ENCODE results near the gene PLPPR3. TPM values are rescaled to one million over a fixed set of nuclear protein-coding genes. Genes with fewer than 3 reads are reported as not detected.
"Not testable (repeated sequence)": the region's sequence is repeated elsewhere in the genome, so short reads cannot be mapped to it uniquely, and the experiment has no call there.

PLPPR3 gene
- total RNA-seq, 1 experiment from 2014 or later, result 1.4 TPM

DNA sequence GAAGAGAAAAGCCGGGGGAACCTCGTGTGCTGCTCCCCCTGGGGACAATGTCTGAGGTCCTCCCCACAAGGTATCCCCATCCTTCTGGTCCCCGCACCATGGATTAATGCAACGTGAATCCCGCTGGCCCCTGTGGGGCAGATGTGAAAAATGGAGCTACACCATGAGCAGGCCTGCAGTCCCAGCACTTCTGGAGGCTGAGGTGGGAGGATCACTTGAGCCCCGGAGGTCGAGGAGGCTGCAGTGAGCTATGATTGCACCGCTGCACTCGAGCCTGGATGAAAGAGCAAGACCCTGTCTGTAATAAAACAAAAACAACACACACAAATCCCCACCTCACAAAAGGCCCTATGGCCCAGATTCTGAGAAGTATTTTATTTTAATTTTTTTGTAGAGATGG, 36.5 kb upstream of the PLPPR3 start:
- in situ Hi-C loops (cut with HindIII; ENCODE audit: low pct_unique_long_range_greater_than_20kb, low sequenced_read_pairs), result no loop called here
- no peak for DNase-seq (ENCODE audit: low read depth, low spot score)

DNA sequence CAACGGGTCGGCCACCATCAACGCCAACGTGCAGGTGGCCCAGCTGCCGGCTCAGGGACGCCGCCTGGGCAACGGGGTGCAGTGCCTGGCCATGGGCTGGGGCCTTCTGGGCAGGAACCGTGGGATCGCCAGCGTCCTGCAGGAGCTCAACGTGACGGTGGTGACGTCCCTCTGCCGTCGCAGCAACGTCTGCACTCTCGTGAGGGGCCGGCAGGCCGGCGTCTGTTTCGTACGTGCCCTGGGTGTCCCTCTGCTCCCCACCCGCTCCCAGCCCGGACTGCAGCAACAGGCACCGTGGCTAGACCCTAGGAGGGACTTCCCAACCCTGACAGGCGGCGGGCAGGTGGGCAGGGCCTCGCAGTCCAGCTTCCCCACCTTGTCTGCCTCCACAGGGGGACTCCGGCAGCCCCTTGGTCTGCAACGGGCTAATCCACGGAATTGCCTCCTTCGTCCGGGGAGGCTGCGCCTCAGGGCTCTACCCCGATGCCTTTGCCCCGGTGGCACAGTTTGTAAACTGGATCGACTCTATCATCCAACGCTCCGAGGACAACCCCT, 33.9 kb upstream of the PLPPR3 start:
- no peak for DNase-seq (ENCODE audit: low read depth, low spot score)
- in situ Hi-C loops (cut with HindIII; ENCODE audit: low pct_unique_long_range_greater_than_20kb, low sequenced_read_pairs), result no loop called here

DNA sequence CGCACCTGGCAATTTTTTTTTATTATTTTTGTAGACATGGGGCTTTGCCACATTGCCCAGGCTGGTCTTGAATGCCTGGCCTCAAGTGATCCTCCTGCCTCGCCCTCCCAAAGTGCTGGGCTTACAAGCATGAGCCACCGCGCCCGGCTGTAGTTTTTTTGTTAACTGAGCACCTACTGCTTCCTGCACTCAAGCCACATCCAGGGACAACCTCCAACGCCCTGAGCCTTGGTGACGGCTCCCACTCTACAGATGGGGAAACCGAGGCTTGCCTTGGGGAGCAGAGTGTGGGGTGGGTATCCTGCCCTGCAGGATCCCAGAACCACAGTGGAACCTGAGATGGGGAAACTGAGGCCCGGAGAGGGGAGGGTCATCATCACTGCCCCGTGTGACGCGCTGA, 33.4 kb upstream of the PLPPR3 start:
- DNase-seq (ENCODE audit: low read depth, low spot score), result no peak
- in situ Hi-C loops (cut with HindIII; ENCODE audit: low pct_unique_long_range_greater_than_20kb, low sequenced_read_pairs), result no loop called here

DNA sequence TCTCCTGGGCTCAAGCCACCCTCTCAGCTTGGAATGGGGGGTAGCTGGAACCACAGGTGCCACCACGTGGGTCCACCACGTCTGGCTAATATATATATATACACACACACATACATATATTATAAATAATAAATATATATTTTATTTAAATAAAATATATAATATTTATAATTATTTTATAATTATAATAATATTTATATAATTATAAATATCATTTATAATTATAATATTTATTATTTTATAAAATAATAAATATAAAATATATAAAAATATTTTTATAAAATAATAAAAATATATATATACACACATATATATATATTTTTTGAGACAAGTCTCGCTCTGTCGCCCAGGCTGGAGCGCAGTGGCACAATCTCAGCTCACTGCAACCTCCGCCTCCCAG, 32.8 kb upstream of the PLPPR3 start:
- in situ Hi-C loops (cut with HindIII; ENCODE audit: low pct_unique_long_range_greater_than_20kb, low sequenced_read_pairs), result no loop called here
- no peak for DNase-seq (ENCODE audit: low read depth, low spot score)

DNA sequence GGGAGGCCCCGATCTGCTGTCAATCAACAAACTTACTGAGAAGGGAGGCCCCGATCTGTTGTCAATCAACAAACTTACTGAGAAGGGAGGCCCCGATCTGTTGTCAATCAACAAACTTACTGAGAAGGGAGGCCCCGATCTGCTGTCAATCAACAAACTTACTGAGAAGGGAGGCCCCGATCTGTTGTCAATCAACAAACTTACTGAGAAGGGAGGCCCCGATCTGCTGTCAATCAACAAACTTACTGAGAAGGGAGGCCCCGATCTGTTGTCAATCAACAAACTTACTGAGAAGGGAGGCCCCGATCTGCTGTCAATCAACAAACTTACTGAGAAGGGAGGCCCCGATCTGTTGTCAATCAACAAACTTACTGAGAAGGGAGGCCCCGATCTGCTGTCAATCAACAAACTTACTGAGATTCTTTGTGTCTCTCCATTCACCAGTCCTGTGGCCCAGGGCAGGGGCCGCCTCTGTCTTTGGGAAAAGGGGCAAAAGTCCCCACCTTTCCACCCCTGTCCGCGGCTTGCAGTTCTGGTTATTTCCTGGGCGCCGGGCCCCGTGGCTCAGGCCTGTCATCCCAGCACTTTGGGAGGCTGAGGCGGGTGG, 32.0 kb upstream of the PLPPR3 start:
- in situ Hi-C loops (cut with HindIII; ENCODE audit: low pct_unique_long_range_greater_than_20kb, low sequenced_read_pairs); DNase-seq (ENCODE audit: low read depth, low spot score): not testable (repeated sequence)

DNA sequence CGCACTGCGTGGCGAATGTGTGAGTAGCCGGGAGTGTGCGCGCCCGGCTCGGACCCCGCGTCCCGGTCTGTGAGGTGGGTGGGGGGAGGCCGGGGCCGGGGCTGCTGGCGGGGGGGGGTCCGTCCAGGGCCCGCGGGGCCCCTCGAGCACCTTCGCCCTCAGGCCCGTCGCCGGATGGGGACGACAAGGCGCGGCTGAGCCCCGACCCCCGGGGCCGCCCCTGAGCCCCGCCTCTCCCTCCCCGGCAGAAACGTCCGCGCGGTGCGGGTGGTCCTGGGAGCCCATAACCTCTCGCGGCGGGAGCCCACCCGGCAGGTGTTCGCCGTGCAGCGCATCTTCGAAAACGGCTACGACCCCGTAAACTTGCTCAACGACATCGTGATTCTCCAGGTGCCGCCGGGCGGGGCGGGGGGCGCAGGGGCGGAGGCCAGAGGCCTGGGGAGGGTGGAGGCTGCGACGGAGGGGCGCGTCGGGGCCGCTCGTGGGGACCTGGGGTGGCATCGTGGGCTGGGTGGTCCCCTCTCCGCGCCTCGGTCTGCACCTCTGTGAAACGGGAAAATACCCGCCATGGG, 31.3 kb upstream of the PLPPR3 start:
- in situ Hi-C loops (cut with HindIII; ENCODE audit: low pct_unique_long_range_greater_than_20kb, low sequenced_read_pairs), result no loop called here
- no peak for DNase-seq (ENCODE audit: low read depth, low spot score)

DNA sequence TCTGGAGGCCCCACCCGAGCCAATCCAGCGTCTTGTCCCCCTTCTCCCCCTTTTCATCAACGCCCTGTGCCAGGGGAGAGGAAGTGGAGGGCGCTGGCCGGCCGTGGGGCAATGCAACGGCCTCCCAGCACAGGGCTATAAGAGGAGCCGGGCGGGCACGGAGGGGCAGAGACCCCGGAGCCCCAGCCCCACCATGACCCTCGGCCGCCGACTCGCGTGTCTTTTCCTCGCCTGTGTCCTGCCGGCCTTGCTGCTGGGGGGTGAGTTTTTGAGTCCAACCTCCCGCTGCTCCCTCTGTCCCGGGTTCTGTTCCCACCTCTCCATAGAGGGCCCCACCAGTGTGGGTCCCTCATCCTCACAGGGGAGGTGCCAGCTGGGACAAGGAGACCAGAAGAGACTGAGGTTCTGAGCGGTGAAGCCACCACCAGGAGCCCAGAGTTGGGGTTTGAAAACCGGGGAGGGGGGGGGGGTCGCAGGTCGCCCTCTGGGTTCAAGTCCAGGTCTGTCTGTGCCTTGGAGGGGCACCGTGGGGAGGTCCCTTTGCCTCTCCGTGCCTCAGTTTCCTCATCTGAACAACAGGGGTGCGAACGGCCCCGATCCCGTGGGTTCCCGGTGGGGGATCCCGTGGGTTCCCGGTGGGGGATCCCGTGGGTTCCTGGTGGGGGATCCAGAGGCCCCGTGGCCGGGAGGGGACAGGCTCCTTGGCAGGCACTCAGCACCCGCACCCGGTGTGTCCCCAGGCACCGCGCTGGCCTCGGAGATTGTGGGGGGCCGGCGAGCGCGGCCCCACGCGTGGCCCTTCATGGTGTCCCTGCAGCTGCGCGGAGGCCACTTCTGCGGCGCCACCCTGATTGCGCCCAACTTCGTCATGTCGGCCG, 30.6 kb upstream of the PLPPR3 start, which contains the start of gene ELANE:
ELANE (plus strand) TSS at position 168 of the 878 bp plus-strand sequence; CDS start at position 194, 26 bp downstream.
- DNase-seq (ENCODE audit: low read depth, low spot score), result no peak
- in situ Hi-C loops (cut with HindIII; ENCODE audit: low pct_unique_long_range_greater_than_20kb, low sequenced_read_pairs), result no loop called here

DNA sequence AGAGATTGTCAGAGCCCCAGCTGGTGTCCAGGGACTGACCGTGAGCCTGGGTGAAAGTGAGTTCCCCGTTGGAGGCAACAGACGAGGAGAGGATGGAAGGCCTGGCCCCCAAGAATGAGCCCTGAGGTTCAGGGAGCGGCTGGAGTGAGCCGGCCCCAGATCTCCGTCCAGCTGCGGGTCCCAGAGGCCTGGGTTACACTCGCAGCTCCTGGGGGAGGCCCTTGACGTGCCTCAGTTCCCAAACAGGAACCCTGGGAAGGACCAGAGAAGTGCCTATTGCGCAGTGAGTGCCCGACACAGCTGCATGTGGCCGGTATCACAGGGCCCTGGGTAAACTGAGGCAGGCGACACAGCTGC, 29.2 kb upstream of the PLPPR3 start:
- no peak for DNase-seq (ENCODE audit: low read depth, low spot score)
- in situ Hi-C loops (cut with HindIII; ENCODE audit: low pct_unique_long_range_greater_than_20kb, low sequenced_read_pairs), result no loop called here

DNA sequence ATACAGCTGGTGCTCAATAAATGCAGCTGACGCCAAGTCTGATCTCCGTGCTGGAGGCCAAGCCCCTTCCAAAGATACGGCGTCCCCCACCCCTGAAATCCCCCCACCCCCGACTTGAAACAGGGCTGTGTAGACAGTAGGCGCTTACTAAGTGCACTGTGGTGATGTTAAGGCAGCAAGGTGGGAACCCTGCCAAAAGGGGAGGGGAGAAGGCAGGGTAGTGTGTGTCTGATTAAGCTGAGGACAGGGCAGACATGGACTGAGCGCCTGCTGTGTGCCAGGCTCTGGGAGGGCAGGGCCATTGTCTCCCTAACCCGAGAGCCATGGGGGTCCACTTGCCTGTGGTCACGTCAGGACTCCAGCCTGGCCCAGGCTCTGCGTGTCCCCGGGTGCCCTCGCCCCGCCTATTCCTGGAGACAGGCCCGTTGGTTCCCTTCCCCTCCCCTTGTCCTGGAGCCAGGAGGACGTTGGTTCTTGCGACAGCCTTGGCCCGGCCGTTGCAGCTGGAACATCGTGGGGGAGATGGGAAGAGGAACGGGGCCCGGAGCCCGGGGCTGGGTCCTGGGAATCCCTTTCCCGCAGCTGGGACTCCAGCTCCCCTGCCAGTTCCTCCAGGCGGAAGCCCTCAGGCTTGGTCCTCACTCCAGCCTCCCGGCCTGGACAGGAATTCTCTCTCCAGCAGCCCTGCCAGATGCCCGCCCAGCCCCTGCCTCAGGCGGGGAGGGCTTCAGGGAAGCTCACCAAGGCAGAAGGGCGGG, 28.6 kb upstream of the PLPPR3 start:
- in situ Hi-C loops (cut with HindIII; ENCODE audit: low pct_unique_long_range_greater_than_20kb, low sequenced_read_pairs), result no loop called here

DNA sequence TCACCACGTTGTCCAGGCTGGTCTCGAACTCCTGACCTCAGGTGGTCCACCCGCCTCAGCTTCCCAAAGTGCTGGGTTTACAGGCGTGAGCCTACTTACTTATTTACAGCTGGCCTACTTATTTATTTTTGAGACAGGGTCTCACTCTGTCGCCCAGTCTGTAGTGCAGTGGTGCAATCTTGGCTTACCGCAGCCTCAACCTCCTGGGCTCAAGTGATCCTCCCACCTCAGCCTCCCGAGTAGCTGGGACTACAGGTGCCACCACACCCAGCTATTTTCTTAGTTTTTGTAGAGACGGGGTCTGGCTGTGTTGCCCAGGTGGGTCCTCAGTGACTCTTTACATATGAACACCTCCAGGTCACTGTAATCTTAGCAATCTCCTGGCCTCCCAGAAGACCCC, 27.4 kb upstream of the PLPPR3 start:
- DNase-seq (ENCODE audit: low read depth, low spot score); in situ Hi-C loops (cut with HindIII; ENCODE audit: low pct_unique_long_range_greater_than_20kb, low sequenced_read_pairs): not testable (repeated sequence)

More for the DNA sequence above, 28.6 kb upstream of the PLPPR3 start:
- DNase-seq (ENCODE audit: low read depth, low spot score), result no peak

DNA sequence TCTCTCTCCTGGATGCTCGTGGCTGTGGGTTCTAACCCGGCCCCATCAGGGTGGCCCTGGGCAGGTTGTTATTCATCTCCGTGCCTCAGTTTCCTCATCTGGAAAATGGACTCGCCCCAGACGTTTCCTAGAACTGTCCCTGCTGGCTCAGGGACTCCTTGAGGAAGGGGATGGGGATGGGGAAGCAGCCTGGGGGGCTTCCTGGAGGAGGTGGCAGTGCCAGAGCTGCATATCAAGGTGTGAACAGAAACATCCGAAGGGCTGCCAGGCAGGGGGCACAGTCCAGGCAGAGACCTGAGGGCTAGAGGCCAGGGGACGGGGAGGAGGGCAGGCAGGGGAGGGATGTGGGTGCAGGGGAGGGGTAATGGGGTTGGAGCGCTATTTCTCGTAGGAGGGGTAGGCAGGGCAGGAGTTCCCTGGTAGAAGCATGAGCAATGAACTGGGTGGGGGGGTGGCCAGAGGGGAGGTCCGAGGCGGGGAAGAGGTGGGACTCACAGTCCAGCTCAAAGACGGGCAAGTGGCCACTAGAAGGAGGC, 26.7 kb upstream of the PLPPR3 start:
- no peak for DNase-seq (ENCODE audit: low read depth, low spot score)
- in situ Hi-C loops (cut with HindIII; ENCODE audit: low pct_unique_long_range_greater_than_20kb, low sequenced_read_pairs), result no loop called here

DNA sequence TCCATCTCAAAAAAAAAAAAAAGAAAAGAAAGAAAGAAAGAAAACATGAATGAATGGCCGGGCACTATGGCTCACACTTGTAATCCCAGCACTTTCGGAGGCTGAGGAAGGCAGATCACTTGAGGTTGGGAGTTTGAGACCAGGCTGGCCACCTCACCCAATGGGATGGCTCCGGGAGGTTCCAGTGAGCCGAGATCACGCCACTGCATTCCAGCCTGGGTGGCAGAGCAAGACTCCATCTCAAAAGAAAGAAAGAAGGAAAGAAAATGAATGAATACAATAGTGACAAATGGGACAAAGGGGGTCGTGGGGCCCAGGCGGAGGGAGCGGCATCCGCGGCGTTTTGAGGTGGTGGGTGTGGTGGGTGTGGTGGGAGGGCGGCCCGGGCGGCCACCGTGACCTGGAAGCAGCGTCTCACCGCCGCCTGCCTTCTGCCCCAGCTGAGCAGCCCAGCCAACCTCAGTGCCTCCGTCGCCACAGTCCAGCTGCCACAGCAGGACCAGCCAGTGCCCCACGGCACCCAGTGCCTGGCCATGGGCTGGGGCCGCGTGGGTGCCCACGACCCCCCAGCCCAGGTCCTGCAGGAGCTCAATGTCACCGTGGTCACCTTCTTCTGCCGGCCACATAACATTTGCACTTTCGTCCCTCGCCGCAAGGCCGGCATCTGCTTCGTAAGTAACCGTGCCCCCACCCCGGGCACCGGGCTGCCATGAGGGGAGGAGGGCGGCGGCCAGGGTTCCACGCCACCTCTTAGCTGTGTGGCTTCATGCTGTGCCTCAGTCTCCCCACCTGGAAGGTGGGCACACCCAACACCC, 24.2 kb upstream of the PLPPR3 start:
- no peak for DNase-seq (ENCODE audit: low read depth, low spot score)
- in situ Hi-C loops (cut with HindIII; ENCODE audit: low pct_unique_long_range_greater_than_20kb, low sequenced_read_pairs), result no loop called here

DNA sequence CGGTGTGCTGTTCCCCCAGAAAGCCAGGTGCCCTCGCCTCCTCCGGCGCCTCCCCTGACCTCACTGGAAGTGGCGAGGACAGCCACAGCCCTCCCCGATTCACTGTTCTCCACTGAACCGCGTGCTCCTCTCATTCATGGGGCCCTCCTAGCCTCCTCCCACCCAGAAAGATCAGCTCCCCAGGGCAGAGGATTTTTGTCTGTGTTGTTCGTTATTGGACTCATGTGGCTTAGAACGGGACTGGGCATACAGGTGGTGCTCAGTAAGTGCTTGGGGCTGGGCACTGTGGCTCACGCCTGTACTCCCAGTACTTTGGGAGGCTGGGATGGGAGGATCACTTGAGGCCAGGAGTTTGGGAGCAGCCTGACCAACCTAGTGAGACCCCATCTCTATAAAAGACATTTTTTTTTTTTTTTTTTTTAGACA, 22.8 kb upstream of the PLPPR3 start:
- DNase-seq (ENCODE audit: low read depth, low spot score), result no peak
- in situ Hi-C loops (cut with HindIII; ENCODE audit: low pct_unique_long_range_greater_than_20kb, low sequenced_read_pairs), result no loop called here

DNA sequence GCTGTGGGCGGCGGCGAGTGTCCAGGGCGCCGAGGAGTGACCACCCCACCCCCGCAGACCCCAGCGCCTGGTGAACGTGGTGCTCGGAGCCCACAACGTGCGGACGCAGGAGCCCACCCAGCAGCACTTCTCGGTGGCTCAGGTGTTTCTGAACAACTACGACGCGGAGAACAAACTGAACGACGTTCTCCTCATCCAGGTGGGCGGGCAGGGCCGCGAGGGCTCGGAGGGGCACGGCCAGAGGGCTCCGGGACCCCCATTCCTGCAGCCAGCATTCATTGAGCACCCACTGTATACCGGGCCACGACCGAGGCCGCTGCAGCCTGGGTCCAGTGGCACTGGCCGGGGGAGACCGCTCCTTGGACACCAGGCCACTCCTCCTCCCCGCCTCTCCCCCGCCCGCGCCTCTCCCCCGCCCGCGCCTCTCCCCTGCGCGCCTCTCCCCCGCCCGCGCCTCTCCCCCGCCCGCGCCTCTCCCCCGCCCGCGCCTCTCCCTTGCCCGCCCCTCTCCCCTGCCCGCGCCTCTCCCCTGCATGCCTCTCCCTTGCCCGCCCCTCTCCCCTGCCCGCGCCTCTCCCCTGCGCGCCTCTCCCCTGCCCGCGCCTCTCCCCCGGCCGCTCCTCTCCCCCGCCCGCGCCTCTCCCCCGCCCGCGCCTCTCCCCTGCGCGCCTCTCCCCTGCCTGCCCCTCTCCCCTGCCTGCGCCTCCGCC, 22.2 kb upstream of the PLPPR3 start:
- in situ Hi-C loops (cut with HindIII; ENCODE audit: low pct_unique_long_range_greater_than_20kb, low sequenced_read_pairs), result no loop called here

DNA sequence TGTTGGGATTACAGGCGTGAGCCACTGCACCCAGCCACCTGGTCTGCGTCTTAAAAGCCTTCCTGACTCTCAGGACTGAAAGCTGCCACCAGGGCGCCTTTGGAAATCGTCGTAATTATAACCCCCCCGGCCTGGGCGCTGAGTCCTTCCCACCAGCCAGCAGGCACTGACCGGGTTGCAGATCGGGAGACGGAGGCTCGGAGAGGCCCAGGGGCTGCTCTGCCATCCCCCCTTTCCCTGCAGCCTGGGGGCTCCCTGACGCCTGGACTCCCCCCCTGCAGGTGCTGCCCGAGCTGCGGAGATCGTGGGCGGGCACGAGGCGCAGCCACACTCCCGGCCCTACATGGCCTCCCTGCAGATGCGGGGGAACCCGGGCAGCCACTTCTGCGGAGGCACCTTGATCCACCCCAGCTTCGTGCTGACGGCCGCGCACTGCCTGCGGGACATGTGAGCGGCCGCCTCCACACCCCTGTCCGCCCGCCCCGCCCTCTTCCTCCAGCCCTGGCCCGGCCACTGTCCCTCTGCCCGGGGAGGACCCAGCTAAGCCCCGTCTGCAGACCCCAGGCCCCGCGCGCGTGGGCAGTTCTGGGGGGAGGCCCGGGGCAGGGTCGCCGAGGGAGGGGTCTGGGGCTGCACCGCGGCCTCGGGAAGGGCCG, 21.6 kb upstream of the PLPPR3 start:
- no peak for DNase-seq (ENCODE audit: low read depth, low spot score)
- in situ Hi-C loops (cut with HindIII; ENCODE audit: low pct_unique_long_range_greater_than_20kb, low sequenced_read_pairs), result no loop called here

More for the DNA sequence above, 22.2 kb upstream of the PLPPR3 start:
- DNase-seq (ENCODE audit: low read depth, low spot score), result no peak

DNA sequence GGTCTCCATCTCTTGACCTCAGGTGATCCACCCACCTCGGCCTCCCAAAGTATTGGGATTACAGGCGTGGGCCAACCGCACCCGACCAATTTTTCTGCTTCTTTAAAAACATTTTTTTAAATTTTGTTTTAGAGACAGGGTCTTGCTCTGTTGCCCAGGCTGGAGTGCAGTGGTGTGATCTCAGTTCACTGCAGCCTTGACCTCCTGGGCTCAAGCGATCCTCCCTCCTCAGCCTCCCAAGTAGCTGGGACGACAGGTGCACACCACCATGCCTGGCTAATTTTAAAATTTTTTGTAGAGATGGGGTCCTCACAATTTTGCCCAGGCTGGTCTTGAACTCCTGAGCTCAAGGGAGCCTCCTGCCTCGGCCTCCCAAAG, 21.0 kb upstream of the PLPPR3 start:
- in situ Hi-C loops (cut with HindIII; ENCODE audit: low pct_unique_long_range_greater_than_20kb, low sequenced_read_pairs); DNase-seq (ENCODE audit: low read depth, low spot score): not testable (repeated sequence)

All from SK-MEL-5 (cell line).